GM12878 (cell line): ENCODE measurements around the gene BICC1. TPM values are rescaled to one million over a fixed set of nuclear protein-coding genes. Genes with fewer than 3 reads are reported as not detected.

Experiments
- ATAC-seq: fragments of 200-7000 bp; cut with Tn5 transposase; 3 replicates; pipeline ENCODE4 v1.9.1; 2020; ENCODE audit warnings: mild to moderate bottlenecking, moderate library complexity
- BruUV-seq: library from RNA; stranded (reverse); fragments of 400-500 nt; replicated peaks from 2 replicates; lab custom pipeline; 2021; lab: Mats Ljungman, UMichigan
- CTCF ChIA-PET: fragments of 300-600 bp; sonication (Branson Sonifier 250); formaldehyde crosslinking; extraction: SDS; loops from one replicate; lab custom pipeline; 2021; ENCODE audit warnings: inconsistent platforms; lab: Yijun Ruan, JAX
- POLR2A ChIA-PET: fragments of 350-600 bp; formaldehyde crosslinking; extraction: SDS; loops from one replicate; lab custom pipeline; 2021; ENCODE audit warnings: inconsistent platforms; lab: Charles Lee
- RAD21 ChIA-PET: fragments of 300-600 bp; sonication (Branson Sonifier 250); formaldehyde crosslinking; loops from one replicate; lab custom pipeline; 2023; ENCODE audit warnings: antibody characterized with exemption; ENCODE audit not compliant: unreplicated experiment; lab: Charles Lee
- SMC1A ChIA-PET: fragments of 300-600 bp; sonication (Branson Sonifier 250); formaldehyde crosslinking; loops from one replicate; lab custom pipeline; 2023; ENCODE audit not compliant: unreplicated experiment, uncharacterized antibody; lab: Charles Lee
- DNase-seq: peaks from one replicate; pipeline ENCODE4 v3.0.0-alpha.2; 2011; ENCODE audit warnings: low read depth, low spot score
- FAIRE-seq: peaks from 3 replicates; lab custom pipeline; 2011; peaks lifted over from hg19 to GRCh38; lab: Jason Lieb, UNC
- H2AFZ ChIP-seq: 2 replicates; pipeline ENCODE4 v1.6.0; 2011; ENCODE audit warnings: low read depth, low read length, control low read depth; ENCODE audit not compliant: control insufficient read depth
- H3K27ac ChIP-seq: 2 replicates; pipeline ENCODE4 v1.5.1; 2011; ENCODE audit warnings: control low read depth; ENCODE audit not compliant: control insufficient read depth, insufficient read depth
- H3K27me3 ChIP-seq, 2 experiments: replicated peaks in 1 of 2; 2 replicates each; pipeline versions ENCODE4 v1.6.0 to v1.6.1; 2011; ENCODE audit warnings: low read length in 1 of 2; ENCODE audit not compliant: control insufficient read depth in 2 of 2, insufficient read depth in 2 of 2
- H3K36me3 ChIP-seq, 2 experiments: 2 replicates each; pipeline ENCODE4 v1.5.1; 2011; ENCODE audit warnings: low read length in 1 of 2; ENCODE audit not compliant: control insufficient read depth in 2 of 2, insufficient read depth in 2 of 2
- H3K4me1 ChIP-seq: 2 replicates; pipeline ENCODE4 v1.6.1; 2011; ENCODE audit warnings: mild to moderate bottlenecking, low read length, moderate library complexity, mixed read lengths; ENCODE audit not compliant: control insufficient read depth, insufficient read depth
- H3K4me2 ChIP-seq: 2 replicates; pipeline ENCODE4 v1.6.0; 2011; ENCODE audit warnings: control low read depth; ENCODE audit not compliant: control insufficient read depth, insufficient read depth
- H3K4me3 ChIP-seq: fragments of 200-600 bp; sonication (generic); 2 replicates; pipeline ENCODE4 v1.5.1; 2016
- H3K79me2 ChIP-seq: 2 replicates; pipeline ENCODE4 v1.6.0; 2011; ENCODE audit warnings: low read length; ENCODE audit not compliant: control insufficient read depth, insufficient read depth
- H3K9ac ChIP-seq: 2 replicates; pipeline ENCODE4 v1.8.0; 2011; ENCODE audit warnings: low read length, control low read depth, mixed read lengths; ENCODE audit not compliant: control insufficient read depth, insufficient read depth
- H3K9me3 ChIP-seq: replicated peaks from 3 replicates; pipeline ENCODE4 v1.5.1; 2011; ENCODE audit warnings: mild to moderate bottlenecking, low read length; ENCODE audit not compliant: control insufficient read depth, insufficient read depth
- H4K20me1 ChIP-seq: 2 replicates; pipeline ENCODE4 v1.6.0; 2011; ENCODE audit not compliant: control insufficient read depth, insufficient read depth
- CREB1 ChIP-seq: IDR thresholded peaks from 2 replicates; pipeline ENCODE4 v1.6.1; 2012; ENCODE audit warnings: low read depth, mild to moderate bottlenecking, inconsistent platforms
- DPF2 ChIP-seq: fragments of 450-650 bp; IDR thresholded peaks from 2 replicates; pipeline ENCODE4 v1.6.1; 2017; ENCODE audit warnings: mild to moderate bottlenecking
- E2F8 ChIP-seq: fragments of 450-650 bp; IDR thresholded peaks from 2 replicates; pipeline ENCODE4 v1.6.1; 2018; ENCODE audit warnings: mild to moderate bottlenecking, low read depth, moderate library complexity; ENCODE audit not compliant: partially characterized antibody
- EED ChIP-seq: sonication (generic); IDR thresholded peaks from 2 replicates; pipeline ENCODE4 v1.6.1; 2016; ENCODE audit warnings: antibody characterized with exemption, low read depth
- ELK1 ChIP-seq: IDR thresholded peaks from 2 replicates; pipeline ENCODE4 v1.6.1; 2012; ENCODE audit warnings: low read depth, low read length, improper control_type of control experiment
- GATAD2B ChIP-seq: fragments of 450-650 bp; conservative IDR thresholded peaks from 2 replicates; pipeline ENCODE4 v1.6.1; 2017; ENCODE audit warnings: low read depth, mild to moderate bottlenecking, moderate library complexity
- KLF5 ChIP-seq: fragments of 450-650 bp; IDR thresholded peaks from 2 replicates; pipeline ENCODE4 v1.6.1; 2014; ENCODE audit warnings: mild to moderate bottlenecking; ENCODE audit not compliant: partially characterized antibody
- RELA ChIP-seq: fragments of 450-650 bp; IDR thresholded peaks from 2 replicates; pipeline ENCODE4 v1.8.0; 2014; ENCODE audit warnings: borderline replicate concordance; ENCODE audit not compliant: partially characterized antibody
- RUNX3 ChIP-seq: IDR thresholded peaks from 2 replicates; pipeline ENCODE4 v1.6.1; 2012; ENCODE audit warnings: low read length, inconsistent platforms
- SREBF2 ChIP-seq: IDR thresholded peaks from 2 replicates; pipeline ENCODE4 v1.6.1; 2012; ENCODE audit warnings: mild to moderate bottlenecking, low read length
- SUZ12 ChIP-seq: fragments of 200-600 bp; sonication (generic); IDR thresholded peaks from one replicate; pipeline ENCODE4 v1.6.1; 2018; ENCODE audit warnings: antibody characterized with exemption, mild to moderate bottlenecking; ENCODE audit not compliant: unreplicated experiment
- TBL1XR1 ChIP-seq: IDR thresholded peaks from 2 replicates; pipeline ENCODE4 v1.6.1; 2012; ENCODE audit warnings: low read depth, low read length, improper control_type of control experiment
- WGBS: methylation state at CpG from one replicate; pipeline ENCODE4 v1.1.6; 2016; ENCODE audit warnings: low lambda C conversion rate; ENCODE audit not compliant: insufficient replicate concordance, insufficient coverage; ENCODE audit errors: missing lambda C conversion rate; 5-methylcytosine and 5-hydroxymethylcytosine counted together
- in situ Hi-C: fragments of 300-500 bp; cut with MboI; formaldehyde crosslinking; loops from 9 replicates; pipeline ENCODE4 v1.14.3; 2018; ENCODE audit warnings: mixed read lengths
- intact Hi-C: fragments of 100-400 bp; cut with micrococcal nuclease; formaldehyde crosslinking; loops from one replicate; pipeline ENCODE4 v1.14.2; 2022; ENCODE audit not compliant: unreplicated experiment
- polyA plus RNA-seq, 11 experiments: library from polyadenylated mRNA; depleted of rRNA in 4 of 11; unstranded in 6 of 11; stranded (reverse) in 5 of 11; fragments of >200 nt; fragmentation: Nextera tagmentation in 4 of 11; fragmentation: Illumina TruSeq in 1 of 11; extraction: Ambion mirVana in 4 of 11; extraction: Trizol in 1 of 11; gene quantifications; 1 replicate in 1 of 11; 2 replicates in 10 of 11; pipeline versions ENCODE4 v1.2.1 to v1.2.3, GENCODE V29; 2011 to 2016; ENCODE audit warnings: inconsistent platforms in 2 of 11, missing spikeins in 2 of 11, low read depth in 1 of 11
- total RNA-seq, 4 experiments: library from RNA; depleted of rRNA in 3 of 4; stranded (reverse); fragments of >200 nt in 3 of 4; fragmentation: Illumina TruSeq in 1 of 4; extraction: Trizol in 1 of 4; gene quantifications; 2 replicates each; pipeline versions ENCODE4 v1.2.1 to v1.2.3, GENCODE V29; 2013 to 2021
- TF ChIP-seq, protein P1 (sequence below): fragments of 450-650 bp; IDR thresholded peaks from 2 replicates; pipeline ENCODE4 v1.6.1; 2017; ENCODE audit warnings: low read depth, mild to moderate bottlenecking, moderate library complexity
- TF ChIP-seq, protein P2 (sequence below): fragments of 450-650 bp; IDR thresholded peaks from 2 replicates; pipeline ENCODE4 v1.6.1; 2017; ENCODE audit warnings: mild to moderate bottlenecking
- TF ChIP-seq, protein P3 (sequence below): fragments of 450-650 bp; IDR thresholded peaks from 2 replicates; pipeline ENCODE4 v1.6.1; 2016; ENCODE audit warnings: mild to moderate bottlenecking

BICC1 gene
- total and polyA plus RNA-seq, 10 of the 15 experiments (the other 5 are each of a cell fraction or from before 2014, with no cell fraction given) = 0.01 to 0.10 (median 0.04) TPM; not detected in 5

GRCh38 chr10:58846856-58847255 is 334.2 kb downstream of the BICC1 start:
- DNase-seq (no peak), ATAC-seq (no peak), FAIRE-seq (no peak)
- Histone ChIP-seq H3K79me2 (no peaks in the 10 kb centered on the region), H3K4me3 (no peak overlapping the region), H3K9ac (no peak overlapping the region), H3K4me1 (no peaks in the 10 kb centered on the region), H4K20me1 (no peaks in the 10 kb centered on the region), H3K9me3 (no peaks in the 10 kb centered on the region), H3K36me3 (no peaks in the 10 kb centered on the region), H3K4me2 (no peak overlapping the region), H3K27ac (no peak overlapping the region), H2AFZ (no peak overlapping the region), H3K27me3 (no peaks in the 10 kb centered on the region; a peak in 1 of 4 replicates)
- intact Hi-C loops (no loop called here), in situ Hi-C loops (no loop called here)
- WGBS = 5% methylated on average over 3 of the region's 3 CpGs
- no TSS peak for BruUV-seq
- POLR2A ChIA-PET = no interaction called here
- CTCF ChIA-PET = interaction anchor here (0.5 to 0.9 kb wide), 2 partner anchors 13 to 255 kb away, joined by 3 read pairs; no protein-coding TSS in a partner anchor
- SMC1A ChIA-PET = no interaction called here
- RAD21 ChIA-PET = no interaction called here
- TF ChIP-seq ELK1 (no peak), DPF2 (no peak), SREBF2 (no peak), RUNX3 (no peak), SUZ12 (no peak), TBL1XR1 (no peak), EED (no peak), E2F8 (no peak), RELA (no peak), KLF5 (no peak), CREB1 (no peak), GATAD2B (no peak)
- TF ChIP-seq, protein P1, sequence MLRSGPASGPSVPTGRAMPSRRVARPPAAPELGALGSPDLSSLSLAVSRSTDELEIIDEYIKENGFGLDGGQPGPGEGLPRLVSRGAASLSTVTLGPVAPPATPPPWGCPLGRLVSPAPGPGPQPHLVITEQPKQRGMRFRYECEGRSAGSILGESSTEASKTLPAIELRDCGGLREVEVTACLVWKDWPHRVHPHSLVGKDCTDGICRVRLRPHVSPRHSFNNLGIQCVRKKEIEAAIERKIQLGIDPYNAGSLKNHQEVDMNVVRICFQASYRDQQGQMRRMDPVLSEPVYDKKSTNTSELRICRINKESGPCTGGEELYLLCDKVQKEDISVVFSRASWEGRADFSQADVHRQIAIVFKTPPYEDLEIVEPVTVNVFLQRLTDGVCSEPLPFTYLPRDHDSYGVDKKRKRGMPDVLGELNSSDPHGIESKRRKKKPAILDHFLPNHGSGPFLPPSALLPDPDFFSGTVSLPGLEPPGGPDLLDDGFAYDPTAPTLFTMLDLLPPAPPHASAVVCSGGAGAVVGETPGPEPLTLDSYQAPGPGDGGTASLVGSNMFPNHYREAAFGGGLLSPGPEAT = no peak
- TF ChIP-seq, protein P2, sequence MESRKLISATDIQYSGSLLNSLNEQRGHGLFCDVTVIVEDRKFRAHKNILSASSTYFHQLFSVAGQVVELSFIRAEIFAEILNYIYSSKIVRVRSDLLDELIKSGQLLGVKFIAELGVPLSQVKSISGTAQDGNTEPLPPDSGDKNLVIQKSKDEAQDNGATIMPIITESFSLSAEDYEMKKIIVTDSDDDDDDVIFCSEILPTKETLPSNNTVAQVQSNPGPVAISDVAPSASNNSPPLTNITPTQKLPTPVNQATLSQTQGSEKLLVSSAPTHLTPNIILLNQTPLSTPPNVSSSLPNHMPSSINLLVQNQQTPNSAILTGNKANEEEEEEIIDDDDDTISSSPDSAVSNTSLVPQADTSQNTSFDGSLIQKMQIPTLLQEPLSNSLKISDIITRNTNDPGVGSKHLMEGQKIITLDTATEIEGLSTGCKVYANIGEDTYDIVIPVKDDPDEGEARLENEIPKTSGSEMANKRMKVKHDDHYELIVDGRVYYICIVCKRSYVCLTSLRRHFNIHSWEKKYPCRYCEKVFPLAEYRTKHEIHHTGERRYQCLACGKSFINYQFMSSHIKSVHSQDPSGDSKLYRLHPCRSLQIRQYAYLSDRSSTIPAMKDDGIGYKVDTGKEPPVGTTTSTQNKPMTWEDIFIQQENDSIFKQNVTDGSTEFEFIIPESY = no peak
- TF ChIP-seq, protein P3, sequence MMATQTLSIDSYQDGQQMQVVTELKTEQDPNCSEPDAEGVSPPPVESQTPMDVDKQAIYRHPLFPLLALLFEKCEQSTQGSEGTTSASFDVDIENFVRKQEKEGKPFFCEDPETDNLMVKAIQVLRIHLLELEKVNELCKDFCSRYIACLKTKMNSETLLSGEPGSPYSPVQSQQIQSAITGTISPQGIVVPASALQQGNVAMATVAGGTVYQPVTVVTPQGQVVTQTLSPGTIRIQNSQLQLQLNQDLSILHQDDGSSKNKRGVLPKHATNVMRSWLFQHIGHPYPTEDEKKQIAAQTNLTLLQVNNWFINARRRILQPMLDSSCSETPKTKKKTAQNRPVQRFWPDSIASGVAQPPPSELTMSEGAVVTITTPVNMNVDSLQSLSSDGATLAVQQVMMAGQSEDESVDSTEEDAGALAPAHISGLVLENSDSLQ = no peak
